ENCODE measurements around the gene MCTP2.

GRCh38 chr15:94445566-94446160 lies 214.3 kb downstream of the MCTP2 start:
- no peak for TF ChIP-seq CTCF (IDR thresholded peaks at IDR 0.05; ENCODE audit: insufficient read depth, low read length)
- no peak for TF ChIP-seq POLR2AphosphoS5 (IDR thresholded peaks at IDR 0.05; ENCODE audit: low read depth)
